Peyer's patch (tissue), 4 donors: Measurements from ENCODE around the gene SLC16A12.

Experiments used
- CTCF ChIP-seq, 6 experiments: fragments of 450-650 bp in 4 of 6; fragments of 200-600 bp in 2 of 6; sonication (generic) in 1 of 6; IDR thresholded peaks; one replicate each; pipeline ENCODE4 v1.5.1; 2017 to 2019; ENCODE audit warnings: antibody characterized with exemption in 6 of 6, mild to moderate bottlenecking in 3 of 6, moderate library complexity in 1 of 6
- POLR2A ChIP-seq, 2 donors: fragments of 450-650 bp; IDR thresholded peaks; one replicate each; pipeline ENCODE4 v1.5.1; 2017; ENCODE audit warnings: antibody characterized with exemption in 2 of 2, mild to moderate bottlenecking in 2 of 2, moderate library complexity in 2 of 2

GRCh38 chr10:89458291-89458690 is 77.1 kb downstream of the SLC16A12 start:
- TF ChIP-seq CTCF (IDR thresholded peaks at IDR 0.05) (no peak), POLR2A (IDR thresholded peaks at IDR 0.05) (no peak)
